Activated naive CD4-positive, alpha-beta T cell treated with anti-CD3 and anti-CD28 coated beads, Interleukin-2, amount 10 ng/mL, durations not matched to agents 7 days and 5 days (primary cell): ENCODE measurements around the gene UNC13A.
A peak's percentile ranks its signal among the peaks of the same experiment; 100 is the strongest.

Source experiments
- CTCF ChIA-PET: fragments of 350-600 bp; sonication (Branson Sonifier 250); formaldehyde crosslinking; loops from one replicate; lab custom pipeline; 2021; ENCODE audit warnings: antibody characterized with exemption; lab: Charles Lee
- DNase-seq: peaks from one replicate; pipeline ENCODE4 v3.0.0-alpha.2; 2020
- H3K27ac Mint-ChIP-seq: one replicate; pipeline ENCODE4 v1.8.0; 2021; ENCODE audit warnings: mild to moderate bottlenecking, moderate library complexity, mixed read lengths
- H3K27me3 Mint-ChIP-seq: one replicate; pipeline ENCODE4 v1.8.0; 2021; ENCODE audit warnings: mild to moderate bottlenecking, mixed read lengths
- H3K36me3 Mint-ChIP-seq: one replicate; pipeline ENCODE4 v1.8.0; 2021; ENCODE audit warnings: mixed read lengths
- H3K4me1 Mint-ChIP-seq: one replicate; pipeline ENCODE4 v1.8.0; 2021; ENCODE audit warnings: mixed read lengths
- H3K4me3 Mint-ChIP-seq: one replicate; pipeline ENCODE4 v1.8.0; 2021; ENCODE audit warnings: mild to moderate bottlenecking, moderate library complexity, mixed read lengths
- H3K9me3 Mint-ChIP-seq: one replicate; pipeline ENCODE4 v1.8.0; 2021; ENCODE audit warnings: mixed read lengths

Gene UNC13A

GRCh38 chr19:17687857-17688784 is at the start of gene UNC13A:
Gene UNC13A (minus strand): TSS chr19:17688354. CDS start chr19:17688199, 155 bp downstream.
- peak; percentile 72 for DNase-seq

DNA sequence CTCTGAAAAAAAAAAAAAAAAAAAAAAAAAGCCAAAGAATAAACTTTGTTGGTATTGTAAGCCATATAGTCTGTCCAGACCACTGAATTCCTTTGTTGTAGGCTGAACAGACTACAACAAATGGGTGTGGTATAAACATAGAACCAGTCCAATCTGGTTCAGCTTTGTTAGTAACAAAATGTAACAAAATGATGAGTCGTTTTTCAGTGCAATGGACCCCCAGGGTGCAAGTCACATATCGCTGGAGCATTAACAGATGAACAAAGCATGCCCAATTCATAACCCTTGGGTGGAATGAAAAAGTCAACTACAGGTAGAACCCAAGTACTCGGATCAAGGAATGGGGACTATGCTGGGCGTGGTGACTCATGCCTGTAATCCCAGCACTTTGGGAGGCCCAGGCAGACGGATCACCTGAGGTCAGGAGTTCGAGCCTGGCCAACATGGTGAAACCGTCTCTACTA is 49.6 kb upstream of the UNC13A start:
- DNase-seq = no peak
- peaks cover 7% of the 10 kb centered on the region for H3K4me1 Mint-ChIP-seq

More at GRCh38 chr19:17687857-17688784, at the start of gene UNC13A:
- no peaks in the 10 kb centered on the region for H3K9me3 Mint-ChIP-seq
- H3K27me3 Mint-ChIP-seq = peaks cover 91% of the 10 kb centered on the region
- CTCF ChIA-PET = no interaction called here
- H3K36me3 Mint-ChIP-seq = peaks cover 4% of the 10 kb centered on the region
- peak within 1 kb of the TSS; percentile 9 for H3K4me3 Mint-ChIP-seq
- H3K27ac Mint-ChIP-seq = no peak within 1 kb of the TSS
- H3K4me1 Mint-ChIP-seq = peaks cover 11% of the 10 kb centered on the region

DNA sequence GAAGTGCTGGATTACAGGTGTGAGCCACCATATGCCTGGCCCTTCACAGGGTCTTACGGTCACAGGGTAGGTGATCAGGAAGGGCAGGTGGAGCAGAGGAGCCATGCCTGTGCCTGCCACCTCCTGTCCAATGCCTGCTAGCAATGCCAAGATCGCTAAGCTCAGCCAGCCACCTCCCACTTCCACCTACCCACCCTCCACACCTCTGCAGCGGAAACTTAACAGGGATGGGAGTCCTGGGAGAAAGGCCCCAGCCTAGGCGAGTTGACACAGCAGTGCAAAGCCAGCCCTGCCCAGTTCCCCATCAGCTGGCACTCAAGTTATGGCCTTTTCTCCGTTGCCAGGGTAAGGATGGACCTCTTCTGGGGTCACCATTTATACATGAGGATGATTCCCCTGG is 47.3 kb upstream of the UNC13A start:
- Mint-ChIP-seq H3K27me3 (no peaks in the 10 kb centered on the region), H3K27ac (no peak overlapping the region), H3K9me3 (no peaks in the 10 kb centered on the region), H3K4me3 (no peak overlapping the region), H3K4me1 (peaks cover 11% of the 10 kb centered on the region), H3K36me3 (peaks cover 41% of the 10 kb centered on the region)
- CTCF ChIA-PET = no interaction called here
- no peak for DNase-seq

More for the DNA sequence above, 49.6 kb upstream of the UNC13A start:
- Mint-ChIP-seq H3K4me3 (no peak overlapping the region), H3K27ac (no peak overlapping the region), H3K27me3 (no peaks in the 10 kb centered on the region), H3K9me3 (no peaks in the 10 kb centered on the region), H3K36me3 (peaks cover 28% of the 10 kb centered on the region)
- CTCF ChIA-PET = no interaction called here

DNA sequence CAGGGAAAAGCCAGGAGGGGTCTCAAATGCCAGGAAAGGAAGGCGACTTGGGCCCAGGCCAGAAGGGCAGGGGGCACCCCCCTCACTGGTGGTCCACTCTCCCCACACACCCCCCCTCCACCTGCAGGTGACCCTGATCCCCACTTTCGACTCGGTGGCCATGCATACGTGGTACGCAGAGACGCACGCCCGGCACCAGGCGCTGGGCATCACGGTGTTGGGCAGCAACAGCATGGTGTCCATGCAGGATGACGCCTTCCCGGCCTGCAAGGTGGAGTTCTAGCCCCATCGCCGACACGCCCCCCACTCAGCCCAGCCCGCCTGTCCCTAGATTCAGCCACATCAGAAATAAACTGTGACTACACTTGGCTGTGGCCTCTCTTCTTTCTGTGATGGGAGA is 46.0 kb upstream of the UNC13A start:
- CTCF ChIA-PET = no interaction called here
- no peaks in the 10 kb centered on the region for H3K9me3 Mint-ChIP-seq
- no peak overlapping the region for H3K27ac Mint-ChIP-seq
- no peak for DNase-seq
- no peak overlapping the region for H3K4me3 Mint-ChIP-seq
- no peaks in the 10 kb centered on the region for H3K27me3 Mint-ChIP-seq
- H3K36me3 Mint-ChIP-seq = peaks cover 48% of the 10 kb centered on the region
- H3K4me1 Mint-ChIP-seq = peaks cover 7% of the 10 kb centered on the region

DNA sequence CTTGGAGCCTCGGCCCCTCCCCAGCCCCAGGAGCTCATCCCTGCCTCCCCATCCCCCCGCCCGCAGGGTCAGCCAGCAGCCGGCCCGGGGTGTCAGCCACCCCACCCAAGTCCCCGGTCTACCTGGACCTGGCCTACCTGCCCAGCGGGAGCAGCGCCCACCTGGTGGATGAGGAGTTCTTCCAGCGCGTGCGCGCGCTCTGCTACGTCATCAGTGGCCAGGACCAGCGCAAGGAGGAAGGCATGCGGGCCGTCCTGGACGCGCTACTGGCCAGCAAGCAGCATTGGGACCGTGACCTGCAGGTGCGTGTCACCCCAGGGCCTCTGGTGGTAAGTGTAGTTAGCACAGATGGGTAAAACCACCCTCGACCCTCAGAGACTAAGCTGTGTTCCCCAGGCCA is 45.0 kb upstream of the UNC13A start:
- Mint-ChIP-seq H3K27me3 (no peaks in the 10 kb centered on the region), H3K27ac (no peak overlapping the region), H3K4me3 (no peak overlapping the region), H3K9me3 (no peaks in the 10 kb centered on the region), H3K4me1 (peaks cover 4% of the 10 kb centered on the region), H3K36me3 (peaks cover 55% of the 10 kb centered on the region)
- CTCF ChIA-PET = no interaction called here
- no peak for DNase-seq

DNA sequence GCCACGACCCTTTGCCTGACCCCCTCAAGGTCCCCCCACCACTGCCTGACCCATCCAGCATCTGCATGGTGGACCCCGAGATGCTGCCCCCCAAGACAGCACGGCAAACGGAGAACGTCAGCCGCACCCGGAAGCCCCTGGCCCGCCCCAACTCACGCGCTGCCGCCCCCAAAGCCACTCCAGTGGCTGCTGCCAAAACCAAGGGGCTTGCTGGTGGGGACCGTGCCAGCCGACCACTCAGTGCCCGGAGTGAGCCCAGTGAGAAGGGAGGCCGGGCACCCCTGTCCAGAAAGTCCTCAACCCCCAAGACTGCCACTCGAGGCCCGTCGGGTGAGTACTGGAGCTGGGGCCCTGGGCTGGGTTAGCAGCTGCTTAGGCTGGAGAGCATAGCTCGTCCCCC is 39.7 kb upstream of the UNC13A start:
- CTCF ChIA-PET = interaction anchor here (1.6 kb wide), 1 partner anchor 39 kb away, joined by 4 read pairs; no protein-coding TSS in a partner anchor
- H3K9me3 Mint-ChIP-seq = no peaks in the 10 kb centered on the region
- DNase-seq = no peak
- H3K4me1 Mint-ChIP-seq = peaks cover 6% of the 10 kb centered on the region
- H3K27ac Mint-ChIP-seq = no peak overlapping the region
- no peak overlapping the region for H3K4me3 Mint-ChIP-seq
- H3K27me3 Mint-ChIP-seq = no peaks in the 10 kb centered on the region
- peaks cover 53% of the 10 kb centered on the region for H3K36me3 Mint-ChIP-seq

- no peak overlapping the region for H3K4me3 Mint-ChIP-seq
- H3K4me1 Mint-ChIP-seq = peaks cover 10% of the 10 kb centered on the region
- no peak overlapping the region for H3K27ac Mint-ChIP-seq
- H3K27me3 Mint-ChIP-seq = no peaks in the 10 kb centered on the region
- no peaks in the 10 kb centered on the region for H3K9me3 Mint-ChIP-seq
- CTCF ChIA-PET = no interaction called here
- DNase-seq = no peak
- peaks cover 48% of the 10 kb centered on the region for H3K36me3 Mint-ChIP-seq
Measured at GRCh38 chr19:17726964-17727773, 39.0 kb upstream of the UNC13A start.

- H3K4me3 Mint-ChIP-seq = no peak overlapping the region
- peaks cover 44% of the 10 kb centered on the region for H3K36me3 Mint-ChIP-seq
- H3K4me1 Mint-ChIP-seq = peaks cover 17% of the 10 kb centered on the region
- CTCF ChIA-PET = no interaction called here
- no peak for DNase-seq
- H3K9me3 Mint-ChIP-seq = no peaks in the 10 kb centered on the region
- H3K27me3 Mint-ChIP-seq = no peaks in the 10 kb centered on the region
- no peak overlapping the region for H3K27ac Mint-ChIP-seq
Measured at GRCh38 chr19:17726136-17726741, 38.1 kb upstream of the UNC13A start.

GRCh38 chr19:17725422-17726078 is 37.4 kb upstream of the UNC13A start:
- H3K4me1 Mint-ChIP-seq = peaks cover 22% of the 10 kb centered on the region
- peaks cover 40% of the 10 kb centered on the region for H3K36me3 Mint-ChIP-seq
- no peak overlapping the region for H3K27ac Mint-ChIP-seq
- no peak overlapping the region for H3K4me3 Mint-ChIP-seq
- no peaks in the 10 kb centered on the region for H3K9me3 Mint-ChIP-seq
- H3K27me3 Mint-ChIP-seq = no peaks in the 10 kb centered on the region
- no peak for DNase-seq
- CTCF ChIA-PET = interaction anchor here (0.5 to 2.1 kb wide), 2 partner anchors 21 to 138 kb away, joined by 4 to 5 read pairs; no protein-coding TSS in a partner anchor

DNA sequence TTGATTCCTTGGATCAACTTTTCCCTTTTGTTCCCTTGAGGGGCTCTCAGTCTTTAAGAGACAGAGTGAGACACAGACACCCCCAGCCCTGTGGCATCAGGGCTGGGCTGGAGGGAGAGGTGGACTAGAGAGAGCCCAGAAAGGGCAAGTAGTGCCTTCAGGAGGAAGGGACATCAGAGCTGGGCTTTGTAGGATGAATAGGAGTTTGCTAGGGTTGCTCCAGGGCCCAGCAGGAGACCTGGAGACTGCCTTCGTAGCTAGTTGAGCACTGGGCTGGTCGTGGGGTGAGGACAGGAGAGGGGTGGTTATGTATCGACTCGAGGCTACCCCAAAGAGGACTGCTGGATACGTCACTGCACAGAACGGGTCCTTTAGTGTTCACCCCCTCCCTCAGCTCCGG is 36.5 kb upstream of the UNC13A start:
- CTCF ChIA-PET = interaction anchor here (0.6 to 2.1 kb wide), 4 partner anchors 20 to 126 kb away, joined by 3 to 5 read pairs (median 3); partner anchors contain the start of gene FCHO1

DNA sequence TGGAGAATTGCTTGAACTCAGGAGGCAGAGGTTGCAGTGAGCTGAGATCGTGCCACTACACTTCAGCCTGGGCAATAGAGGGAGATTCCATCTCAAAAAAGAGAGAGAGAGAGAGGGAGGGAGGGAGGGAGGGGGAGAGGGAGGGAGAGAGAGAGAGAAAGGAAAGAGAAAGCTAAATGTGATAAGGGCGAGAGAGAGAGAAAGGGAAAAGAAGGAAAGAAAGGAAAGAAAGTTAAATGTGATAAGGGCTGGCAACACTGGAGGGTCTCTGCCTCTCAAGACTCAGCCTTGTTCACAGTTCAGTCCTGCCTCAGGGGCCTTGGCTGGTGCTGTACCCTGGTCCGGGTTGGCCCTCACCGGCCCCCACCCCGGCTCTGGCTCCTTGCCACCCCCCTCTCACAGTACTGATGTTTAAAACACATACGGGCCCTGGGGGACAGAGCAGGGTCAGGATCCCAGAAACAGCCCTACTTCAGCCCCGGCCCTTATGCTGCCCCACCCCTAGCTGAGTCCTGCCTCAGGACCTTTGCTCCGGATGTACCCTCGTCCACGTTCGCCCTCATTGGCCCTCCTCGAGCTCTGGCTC is 34.6 kb upstream of the UNC13A start:
- Mint-ChIP-seq H3K36me3 (peaks cover 24% of the 10 kb centered on the region), H3K4me3 (no peak overlapping the region), H3K4me1 (peaks cover 40% of the 10 kb centered on the region), H3K27me3 (no peaks in the 10 kb centered on the region), H3K27ac (no peak overlapping the region), H3K9me3 (no peaks in the 10 kb centered on the region)
- DNase-seq = no peak
- CTCF ChIA-PET = interaction anchor here (1.1 to 1.3 kb wide), 2 partner anchors 19 to 62 kb away, joined by 3 to 4 read pairs; no protein-coding TSS in a partner anchor

More for the DNA sequence above, 36.5 kb upstream of the UNC13A start:
- H3K27ac Mint-ChIP-seq = no peak overlapping the region
- DNase-seq = no peak
- H3K27me3 Mint-ChIP-seq = no peaks in the 10 kb centered on the region
- no peak overlapping the region for H3K4me3 Mint-ChIP-seq
- peaks cover 32% of the 10 kb centered on the region for H3K36me3 Mint-ChIP-seq
- peaks cover 30% of the 10 kb centered on the region for H3K4me1 Mint-ChIP-seq
- no peaks in the 10 kb centered on the region for H3K9me3 Mint-ChIP-seq

DNA sequence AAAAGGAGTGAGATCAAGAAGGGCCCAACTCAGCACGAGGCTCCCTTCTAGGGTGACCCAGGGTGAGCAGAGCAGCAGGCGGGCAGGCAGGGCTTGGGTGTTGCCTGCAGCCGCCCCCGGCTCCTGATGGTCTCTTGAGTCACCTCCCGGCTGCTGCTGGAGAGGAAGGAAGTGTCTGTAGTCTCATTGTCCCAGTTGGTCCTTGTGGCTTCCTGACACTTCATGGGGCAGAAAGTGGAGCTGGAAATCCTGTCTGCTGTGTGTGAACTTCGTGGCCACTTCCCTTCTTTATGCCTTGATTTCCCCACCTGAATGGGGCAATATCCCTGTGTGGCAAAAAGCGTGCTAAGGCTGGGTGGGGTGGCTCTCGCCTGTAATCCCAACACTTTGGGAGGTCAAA is 33.7 kb upstream of the UNC13A start:
- DNase-seq = no peak
- peaks cover 22% of the 10 kb centered on the region for H3K36me3 Mint-ChIP-seq
- no peaks in the 10 kb centered on the region for H3K27me3 Mint-ChIP-seq
- CTCF ChIA-PET = interaction anchor here (1.1 to 1.3 kb wide), 2 partner anchors 18 to 63 kb away, joined by 3 to 4 read pairs; no protein-coding TSS in a partner anchor
- H3K4me3 Mint-ChIP-seq = peak overlapping the region; percentile 78
- H3K27ac Mint-ChIP-seq = peak overlapping the region; percentile 14
- peaks cover 47% of the 10 kb centered on the region for H3K4me1 Mint-ChIP-seq
- no peaks in the 10 kb centered on the region for H3K9me3 Mint-ChIP-seq

DNA sequence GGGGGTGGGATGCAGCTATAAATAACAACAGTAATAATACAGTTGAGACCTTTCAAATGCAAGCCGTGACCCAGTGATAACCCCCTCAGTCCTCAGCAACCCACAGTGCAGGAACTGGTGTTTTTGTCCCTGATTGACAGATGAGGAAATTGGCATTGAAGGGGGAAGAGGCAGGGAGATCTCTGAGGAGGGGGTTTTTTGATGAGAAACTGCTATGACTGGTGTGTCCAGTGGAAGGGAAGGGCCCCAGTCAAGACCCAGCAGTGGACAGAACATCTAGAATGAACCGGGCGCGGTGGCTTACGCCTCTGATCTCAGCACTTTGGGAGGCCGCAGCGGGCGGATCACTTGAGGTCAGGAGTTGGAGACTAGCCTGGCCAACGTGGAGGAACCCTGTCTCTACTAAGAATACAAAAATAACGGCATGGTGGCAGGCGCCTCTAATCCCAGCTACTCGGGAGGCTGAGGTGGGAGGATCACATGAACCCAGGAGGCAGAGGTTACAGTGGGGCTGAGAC is 33.0 kb upstream of the UNC13A start:
- no peak for DNase-seq
- CTCF ChIA-PET = interaction anchor here (0.8 to 2.0 kb wide), 3 partner anchors 64 to 139 kb away, joined by 3 to 6 read pairs (median 3); partner anchors contain the start of gene RPL18A
- H3K36me3 Mint-ChIP-seq = peaks cover 22% of the 10 kb centered on the region

More for the DNA sequence above, 33.0 kb upstream of the UNC13A start:
- peak overlapping the region; percentile 78 for H3K4me3 Mint-ChIP-seq
- H3K27me3 Mint-ChIP-seq = no peaks in the 10 kb centered on the region
- no peaks in the 10 kb centered on the region for H3K9me3 Mint-ChIP-seq
- peak overlapping the region; percentile 37 for H3K27ac Mint-ChIP-seq
- peaks cover 47% of the 10 kb centered on the region for H3K4me1 Mint-ChIP-seq
